ENCODE results near the gene SLC2A10.

The SLC2A10 gene

DNA sequence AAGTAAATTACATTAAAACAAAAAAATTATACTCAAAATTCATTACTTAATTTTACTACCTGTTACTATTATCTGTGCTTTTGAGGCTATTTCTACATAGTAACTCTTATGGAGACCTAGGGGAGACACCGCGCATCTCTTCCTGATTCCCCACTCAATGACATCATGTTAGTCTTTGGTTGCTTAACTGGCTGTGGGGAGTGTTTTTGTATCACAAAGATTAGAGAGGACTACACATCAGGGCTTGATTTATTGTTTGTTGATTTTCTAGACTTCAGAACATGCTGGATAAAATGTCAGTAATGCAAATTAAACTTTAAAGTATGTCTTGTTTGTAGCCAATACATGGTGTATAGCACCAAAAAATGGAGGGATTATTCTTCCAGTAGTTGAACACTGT lies 26.0 kb downstream of the SLC2A10 start:
- DNase-seq (ENCODE audit: low spot score), result no peak

DNA sequence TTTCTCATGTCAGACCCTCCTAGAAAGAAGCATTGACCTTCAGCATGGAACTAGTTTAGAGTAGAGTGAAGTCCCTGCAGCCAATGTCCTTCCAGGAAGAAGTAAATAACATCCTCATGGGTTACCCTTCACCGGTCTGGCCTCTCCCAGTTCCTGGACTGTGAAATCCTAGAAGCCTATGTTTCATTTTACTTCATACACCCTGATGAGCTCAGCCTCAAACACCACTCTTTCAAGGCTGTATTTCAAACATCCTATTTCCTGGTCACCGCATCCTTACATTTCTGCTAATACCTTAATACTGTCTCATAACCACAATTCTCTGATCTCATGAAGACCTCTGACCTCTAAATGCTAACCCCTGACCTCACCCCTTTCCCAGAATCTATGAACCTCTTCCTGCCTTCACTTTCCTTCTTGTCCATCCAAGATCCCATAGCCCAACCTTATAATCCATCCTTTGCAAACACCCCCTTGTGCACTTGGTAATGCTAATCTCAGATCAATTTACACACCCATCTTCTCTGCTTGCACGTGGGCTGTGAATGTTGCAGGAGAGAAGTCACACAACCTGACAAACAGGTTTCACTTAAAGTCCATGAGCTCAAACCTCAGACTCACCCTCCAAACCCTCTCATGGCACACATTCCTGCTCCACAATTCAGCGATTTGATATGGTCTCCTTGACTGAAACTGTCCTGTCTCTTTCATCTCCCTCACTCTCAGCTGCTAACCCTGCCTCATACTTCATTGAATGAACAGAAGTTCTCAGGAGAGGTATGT lies 30.2 kb downstream of the SLC2A10 start:
- DNase-seq (ENCODE audit: low spot score), result no peak

DNA sequence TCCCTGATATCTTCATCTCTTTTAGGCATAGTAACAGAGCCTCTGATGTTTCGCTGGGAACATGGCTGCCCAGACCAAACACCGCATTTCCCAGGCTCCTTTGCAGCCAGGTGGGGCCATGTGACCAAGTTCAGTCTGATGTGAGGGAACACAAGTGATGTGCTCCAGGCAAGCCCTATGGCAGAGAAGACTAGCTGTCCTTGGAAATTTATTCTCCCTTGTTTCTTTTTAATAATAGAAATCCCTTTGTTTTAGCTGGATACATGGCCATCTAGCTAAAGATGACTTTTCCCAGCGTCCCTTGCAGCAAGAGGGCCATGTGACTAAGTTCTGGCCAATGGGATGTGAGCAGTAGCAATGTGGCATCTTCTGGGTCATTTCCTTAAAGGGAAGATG lies 30.8 kb downstream of the SLC2A10 start:
- DNase-seq (ENCODE audit: low spot score), result no peak

DNA sequence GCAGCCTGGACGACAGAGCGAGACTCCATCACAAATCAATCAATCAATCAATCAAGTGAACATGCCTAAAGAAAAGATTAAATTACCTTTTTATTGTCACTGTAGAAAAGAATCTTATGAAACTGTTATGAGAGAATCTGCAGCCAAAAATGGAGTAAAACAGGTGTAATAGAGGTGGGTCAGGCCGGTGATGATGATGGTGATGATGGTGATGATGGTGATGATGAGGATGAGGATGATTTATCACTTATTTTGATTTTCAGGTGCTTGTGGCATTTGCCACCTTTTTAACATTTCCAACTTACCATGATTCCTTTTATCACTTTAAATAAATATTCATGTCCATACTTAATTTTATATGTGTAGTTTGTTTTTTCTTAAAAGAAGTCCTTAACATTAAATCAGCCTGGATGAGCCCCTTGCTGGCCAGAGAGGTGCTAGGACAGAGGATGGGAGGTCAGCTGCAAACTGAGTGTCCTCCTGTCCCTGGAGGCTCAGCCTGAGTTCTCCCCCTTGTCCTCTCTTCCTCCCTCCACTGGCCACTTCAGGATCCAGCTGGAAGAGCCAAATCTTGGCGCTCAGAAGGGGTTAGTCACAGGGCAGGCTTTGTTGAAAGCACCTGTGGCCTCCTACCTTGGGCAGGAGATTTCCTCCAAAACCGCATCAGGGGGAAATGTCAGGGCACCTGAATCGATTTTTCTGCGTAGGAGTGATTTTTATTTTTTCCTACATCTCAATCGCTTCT lies 32.6 kb downstream of the SLC2A10 start:
- DNase-seq (ENCODE audit: low spot score), result no peak

DNA sequence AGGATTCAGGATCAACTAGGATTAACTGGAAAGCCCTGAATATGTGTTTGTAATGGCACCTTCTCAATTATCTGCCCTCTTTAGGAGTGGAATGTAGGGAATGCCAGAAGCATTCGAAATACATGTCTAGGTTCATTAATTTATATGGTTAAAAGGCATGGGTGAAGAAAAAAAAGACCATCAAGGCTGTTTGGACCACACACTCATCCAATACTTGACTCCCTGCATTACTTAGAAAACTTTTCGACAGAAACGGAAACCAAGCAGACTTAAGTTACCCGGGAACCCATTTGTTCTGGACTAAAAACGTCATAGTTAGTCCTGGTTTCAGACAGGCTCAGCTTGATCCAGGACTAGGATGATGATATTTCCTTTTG lies 33.2 kb downstream of the SLC2A10 start:
- DNase-seq (ENCODE audit: low spot score), result no peak

DNA sequence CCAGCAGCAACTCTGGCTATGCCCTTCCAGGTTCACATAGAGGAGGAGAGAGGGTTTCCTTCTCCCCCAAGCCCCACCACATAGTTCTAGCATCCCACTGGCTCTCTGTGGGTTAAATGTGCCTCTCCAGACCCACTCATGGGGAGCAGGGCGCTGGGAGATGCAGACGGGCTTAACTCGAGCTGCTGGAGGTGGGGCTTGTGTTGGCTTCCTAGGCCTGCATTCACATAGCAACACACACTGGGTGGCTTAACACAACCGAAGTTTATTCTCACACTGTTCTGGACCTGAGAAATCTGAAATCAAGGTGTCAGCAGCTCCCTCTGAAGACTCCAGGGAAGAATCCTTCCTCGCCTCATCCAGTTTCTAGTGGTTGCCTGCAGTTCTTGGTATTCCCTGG lies 33.6 kb downstream of the SLC2A10 start:
- DNase-seq (ENCODE audit: low spot score), result no peak

DNA sequence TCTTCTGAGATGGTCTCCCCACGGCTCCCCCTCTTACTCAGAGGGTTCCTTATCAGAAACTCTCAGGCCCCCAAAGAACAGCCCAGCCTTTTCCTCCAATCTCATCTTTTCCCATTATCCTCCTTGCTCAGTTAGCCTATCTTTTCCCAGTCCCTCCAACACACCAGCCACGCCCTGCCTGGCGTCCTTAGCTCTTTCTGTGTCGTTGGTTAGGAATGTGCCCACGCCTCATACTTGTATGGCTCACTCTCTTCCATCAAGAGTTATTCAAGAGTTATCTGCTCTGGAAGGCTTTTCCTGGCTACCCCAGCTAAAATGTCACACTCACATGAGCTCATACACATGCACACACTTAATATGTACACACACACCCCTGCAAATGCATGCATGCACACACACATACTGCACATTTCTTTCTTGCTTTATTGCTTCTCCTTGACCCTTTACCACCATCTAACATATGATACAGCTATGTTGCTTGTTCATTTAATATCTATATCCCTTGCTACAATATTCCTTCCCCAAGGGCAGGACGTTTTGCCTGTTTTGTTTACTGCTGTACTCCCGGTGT lies 37.6 kb downstream of the SLC2A10 start:
- peak; percentile 25 for DNase-seq (ENCODE audit: low spot score)

DNA sequence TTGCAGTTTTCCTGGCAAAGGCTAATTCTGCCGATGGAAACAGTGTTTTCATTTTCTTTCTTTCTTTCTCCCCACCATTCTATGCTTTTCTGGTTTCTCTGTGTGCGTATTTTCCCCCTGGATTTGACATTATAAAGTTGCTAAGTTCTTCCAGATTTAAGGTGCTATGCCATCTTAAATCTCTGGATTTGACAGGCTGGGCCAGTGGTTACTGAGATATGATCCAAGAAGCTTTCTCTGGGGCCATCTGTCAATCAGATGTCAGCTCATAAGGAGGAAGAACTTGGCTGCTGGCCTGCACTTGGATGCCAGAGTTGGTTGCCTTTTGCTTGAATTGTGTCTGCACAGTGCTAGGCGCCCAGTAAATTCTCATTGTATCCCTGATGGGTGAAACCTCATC lies 39.7 kb downstream of the SLC2A10 start:
- DNase-seq (ENCODE audit: low spot score), result no peak

DNA sequence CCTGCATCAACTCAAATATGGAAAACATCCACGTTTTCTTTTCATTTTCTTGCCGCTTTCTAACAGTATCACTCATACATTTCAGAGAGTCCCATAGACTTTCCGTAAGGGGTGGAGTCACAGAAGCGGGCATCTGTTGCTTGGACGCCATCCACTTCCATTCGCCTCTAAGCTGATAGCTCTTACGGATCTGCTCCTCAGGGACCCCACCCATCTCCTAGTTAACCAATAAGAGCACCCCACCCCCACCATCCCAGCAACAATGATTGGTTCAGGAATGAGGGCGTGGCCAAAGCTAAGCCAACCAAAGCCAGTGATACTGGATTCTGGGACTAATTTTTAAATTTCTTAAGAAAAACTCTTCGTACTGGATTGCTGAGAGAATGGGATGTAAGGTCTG lies 42.4 kb downstream of the SLC2A10 start:
- DNase-seq (ENCODE audit: low spot score), result peak; percentile 95

DNA sequence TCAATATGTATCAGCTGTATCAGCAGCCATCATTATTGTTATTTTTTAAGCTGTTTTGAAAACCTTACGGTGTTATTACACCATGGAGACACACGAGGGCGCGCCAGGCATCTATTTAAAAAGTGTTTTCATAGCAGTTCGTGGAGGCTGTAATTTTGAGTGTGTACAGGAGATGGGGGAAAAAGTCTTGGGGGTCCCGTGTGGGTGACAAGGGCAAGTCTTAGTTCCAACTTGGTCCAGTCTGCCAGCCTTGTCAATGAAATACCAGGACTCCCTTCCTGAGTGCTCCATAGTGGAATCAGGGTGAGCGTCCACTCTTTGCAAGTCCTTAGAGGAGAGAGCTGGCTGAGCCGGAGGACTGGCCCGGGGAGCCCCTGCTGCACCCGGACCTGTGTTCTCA lies 43.3 kb downstream of the SLC2A10 start:
- DNase-seq (ENCODE audit: low spot score), result peak; percentile 66

DNA sequence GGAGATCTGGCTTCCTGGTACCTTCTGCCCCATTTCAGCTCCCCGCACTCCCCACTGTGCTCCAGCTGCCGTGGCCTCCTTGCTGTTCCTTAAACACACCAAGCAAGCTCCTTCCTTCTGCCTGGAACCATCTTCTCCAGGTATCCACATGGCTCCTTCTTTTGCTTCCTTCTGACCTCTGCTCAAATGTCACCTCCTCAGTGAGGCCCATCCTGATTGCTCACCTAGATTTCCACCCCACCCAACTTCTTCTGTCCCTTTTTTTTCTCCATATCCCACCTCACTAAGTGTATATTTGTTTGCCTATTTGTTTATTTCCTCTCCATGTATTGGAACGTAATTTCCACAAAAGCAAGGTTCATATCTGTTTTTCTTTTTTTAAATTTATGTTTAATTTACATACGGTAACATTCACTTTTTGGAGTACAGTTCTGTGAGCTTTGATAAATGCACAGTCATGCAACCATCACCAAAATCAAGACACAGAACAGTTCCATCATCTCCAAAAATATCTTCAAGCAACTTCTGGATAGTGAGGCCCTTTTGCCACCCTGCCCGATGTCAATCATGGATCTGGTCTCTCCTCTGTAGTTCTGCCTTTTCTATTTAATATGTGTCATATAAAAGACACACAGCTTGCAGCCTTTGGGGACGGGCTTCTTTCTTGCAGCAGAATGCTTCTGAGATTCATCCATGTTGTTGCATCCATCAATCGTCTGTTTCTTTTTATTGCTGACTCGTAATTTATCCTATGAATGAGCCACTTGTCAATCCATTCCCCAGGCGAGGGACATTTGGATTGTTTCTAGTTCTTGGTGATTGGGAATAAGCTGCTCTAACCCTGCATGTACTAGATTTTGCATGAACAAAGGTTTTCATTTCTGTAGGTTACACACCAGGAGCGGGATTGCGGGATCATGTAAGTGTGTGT lies 46.3 kb downstream of the SLC2A10 start:
- DNase-seq (ENCODE audit: low spot score), result no peak

DNA sequence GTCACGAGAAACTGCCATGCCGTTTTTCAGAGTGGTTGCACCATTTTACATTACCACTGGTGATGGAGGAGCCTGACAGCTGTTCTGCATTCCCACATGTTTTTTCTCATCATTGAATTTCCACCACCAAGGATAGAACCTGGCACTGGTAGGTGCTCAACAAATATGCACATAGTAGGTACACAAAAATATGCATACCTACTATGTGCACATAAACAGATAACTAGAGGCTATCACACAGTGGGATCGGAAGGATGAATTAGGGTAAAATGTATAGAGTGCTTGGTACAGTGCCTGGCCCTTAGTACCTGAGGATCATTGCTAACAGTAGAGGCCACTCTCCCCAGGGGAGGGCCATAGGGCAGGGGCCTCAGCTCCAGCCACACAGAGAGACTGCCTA lies 47.0 kb downstream of the SLC2A10 start:
- DNase-seq (ENCODE audit: low spot score), result no peak

DNA sequence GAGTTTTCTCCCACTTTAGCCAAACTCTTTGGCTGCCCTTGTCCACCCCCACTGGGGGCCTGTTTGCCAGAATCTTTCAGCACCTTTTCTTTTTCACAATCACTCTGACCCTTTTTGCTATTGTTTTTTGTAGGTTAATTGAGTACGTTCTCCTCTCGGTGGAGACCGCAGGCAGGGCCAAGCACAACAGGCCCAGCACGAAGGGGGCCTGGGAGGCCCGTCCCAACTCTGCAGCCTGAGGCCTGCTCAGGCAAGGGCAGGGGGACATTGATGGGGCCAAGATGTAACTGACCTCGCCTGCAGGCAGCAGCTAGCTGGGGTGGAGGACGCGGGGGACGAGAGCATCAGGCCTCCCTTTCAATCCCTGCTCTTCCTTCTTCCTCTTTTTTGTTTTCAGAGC lies 47.7 kb downstream of the SLC2A10 start:
- no peak for DNase-seq (ENCODE audit: low spot score)

DNA sequence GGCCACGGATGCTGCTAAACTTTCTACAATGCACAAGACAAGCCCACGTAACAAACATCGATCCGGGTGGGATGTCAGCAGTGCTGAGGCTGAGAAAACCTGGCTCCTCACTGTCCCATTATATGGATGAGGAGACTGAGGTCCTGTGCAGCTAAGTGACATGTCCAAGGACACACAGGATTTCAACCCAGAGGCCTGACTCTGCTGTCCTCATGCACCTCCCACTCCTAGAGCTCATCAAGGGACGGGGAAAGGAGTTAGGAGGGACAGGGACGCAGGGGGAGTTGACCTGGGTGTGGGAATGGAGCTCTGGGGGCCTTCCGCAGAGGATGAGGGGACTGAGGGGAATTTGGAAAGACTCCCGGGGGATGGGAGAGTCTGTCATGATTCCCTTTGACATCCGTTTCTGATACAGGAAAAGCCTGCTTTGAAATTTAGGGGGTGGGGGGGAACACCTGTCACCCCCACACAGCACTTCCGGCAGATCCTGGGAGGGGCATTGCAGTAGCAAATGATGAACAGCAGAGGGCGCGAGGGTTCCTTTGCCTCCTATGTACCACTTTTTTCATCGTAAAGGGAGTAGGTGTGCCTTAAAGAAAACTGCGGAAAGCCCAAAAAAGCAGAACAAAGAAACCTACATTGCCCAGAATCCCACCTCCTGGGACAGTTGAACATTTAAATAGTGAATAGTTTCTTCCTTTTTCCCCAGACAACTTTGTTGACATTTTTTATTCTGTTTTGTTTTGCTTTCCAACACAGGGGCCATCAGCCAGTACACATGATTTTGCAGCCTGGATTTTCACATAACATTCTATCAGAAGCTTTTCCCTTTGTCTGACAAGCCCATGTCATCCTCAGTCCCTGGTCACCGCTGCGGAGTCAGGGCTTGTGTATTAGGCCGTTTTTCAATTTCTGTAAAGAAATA lies 48.6 kb downstream of the SLC2A10 start:
- peak; percentile 79 for DNase-seq (ENCODE audit: low spot score)

DNA sequence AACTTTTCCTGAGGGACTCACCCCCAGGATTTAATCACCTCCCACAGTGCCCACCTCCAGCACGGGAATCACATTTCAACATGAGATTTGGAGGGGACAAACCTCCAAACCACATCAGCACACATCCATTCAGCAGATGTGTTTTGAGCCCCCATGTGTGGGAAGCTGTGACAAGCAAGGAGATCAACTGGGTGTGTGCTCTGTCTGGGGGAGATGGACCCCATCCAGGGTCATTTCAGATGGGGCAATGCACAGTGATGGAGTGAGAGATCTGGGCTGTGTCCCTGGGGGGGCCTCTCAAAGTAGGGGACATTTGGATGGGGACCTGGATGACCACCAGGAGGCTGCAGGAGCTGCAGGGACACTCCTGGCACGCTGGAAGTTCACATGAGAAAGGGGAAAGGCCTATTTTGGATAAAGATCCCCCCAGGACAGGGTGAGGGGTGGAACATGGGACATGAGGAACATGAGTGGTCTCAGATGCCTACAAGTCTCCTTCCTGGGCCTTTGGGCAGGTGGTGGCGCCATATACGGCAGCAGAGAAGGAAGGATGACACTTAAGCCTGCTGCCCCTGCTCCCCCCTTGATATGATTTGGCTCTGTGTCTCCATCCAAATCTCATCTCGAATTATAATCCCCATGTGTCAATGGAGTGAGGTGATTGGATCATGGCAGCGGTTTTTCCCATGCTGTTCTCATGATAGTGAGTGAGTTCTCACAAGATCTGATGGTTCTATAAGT lies 49.6 kb downstream of the SLC2A10 start:
- no peak for DNase-seq (ENCODE audit: low spot score)

DNA sequence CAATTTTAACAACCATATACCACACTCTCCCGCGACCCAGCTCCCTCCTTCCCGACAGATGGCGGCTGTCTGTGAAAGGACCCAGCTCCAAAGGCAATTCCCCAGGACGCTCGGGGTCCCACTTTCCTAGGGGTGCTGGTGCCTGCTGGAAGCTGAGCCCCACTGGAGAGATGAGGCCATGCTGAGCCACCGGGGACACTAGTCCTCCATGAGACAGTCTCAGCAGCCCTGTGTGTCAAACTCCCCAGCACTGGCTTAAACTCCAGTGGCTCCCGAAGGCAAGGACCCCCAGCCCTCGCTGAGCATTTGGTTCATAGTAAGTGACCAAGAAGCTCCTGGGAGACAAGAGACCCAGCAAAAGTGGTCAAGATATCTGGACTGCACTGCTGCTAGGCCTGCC lies 52.1 kb downstream of the SLC2A10 start:
- no peak for DNase-seq (ENCODE audit: low spot score)

DNA sequence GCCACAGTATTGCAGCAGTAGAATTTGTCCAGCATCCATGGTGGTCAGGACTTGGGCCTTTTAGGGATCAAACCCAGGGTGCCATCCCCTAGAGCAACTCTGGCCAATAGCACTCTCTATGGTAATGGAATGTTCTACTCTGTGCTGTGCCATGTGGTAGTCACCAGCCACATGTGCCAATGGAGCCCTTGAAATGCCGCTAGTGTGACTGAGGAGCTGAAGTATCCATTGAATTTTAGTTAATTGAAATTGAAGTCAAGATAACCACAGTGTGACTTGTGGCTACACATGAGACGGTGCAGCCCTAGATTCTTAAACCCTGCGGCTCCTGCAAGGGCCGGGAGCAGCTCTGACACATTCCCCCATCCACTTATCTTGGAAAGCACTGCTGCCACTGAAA lies 54.6 kb downstream of the SLC2A10 start:
- no peak for DNase-seq (ENCODE audit: low spot score)

DNA sequence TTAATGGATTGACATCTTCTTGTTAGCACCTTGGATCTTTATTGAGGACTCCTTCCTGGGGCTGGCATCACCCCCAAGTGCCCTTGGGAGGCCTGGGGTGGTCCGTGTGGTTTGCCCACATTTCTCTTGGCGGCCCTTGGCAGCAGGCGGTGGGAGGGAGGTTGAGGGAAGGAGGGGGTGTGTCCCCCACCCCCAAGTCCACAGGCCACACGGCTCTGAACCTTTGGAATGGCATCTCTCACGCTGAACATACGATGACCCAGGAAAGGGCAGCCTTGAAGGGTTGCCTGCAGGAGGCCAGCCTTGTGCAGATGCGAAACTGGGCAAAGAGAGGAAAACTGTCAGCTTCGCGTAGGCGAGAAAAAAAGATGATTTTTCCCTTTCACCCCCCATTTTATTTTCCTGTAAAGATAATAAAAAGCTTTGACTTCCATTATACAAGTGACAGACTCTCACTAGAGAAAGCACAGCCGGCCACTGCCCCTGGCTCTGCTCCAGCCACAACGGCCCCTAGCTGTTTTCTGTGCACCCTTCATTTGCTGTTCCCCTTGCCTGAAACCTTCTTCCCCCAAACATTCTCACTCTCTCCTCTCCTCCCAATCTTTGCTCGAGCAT lies 56.2 kb downstream of the SLC2A10 start:
- DNase-seq (ENCODE audit: low spot score), result no peak

DNA sequence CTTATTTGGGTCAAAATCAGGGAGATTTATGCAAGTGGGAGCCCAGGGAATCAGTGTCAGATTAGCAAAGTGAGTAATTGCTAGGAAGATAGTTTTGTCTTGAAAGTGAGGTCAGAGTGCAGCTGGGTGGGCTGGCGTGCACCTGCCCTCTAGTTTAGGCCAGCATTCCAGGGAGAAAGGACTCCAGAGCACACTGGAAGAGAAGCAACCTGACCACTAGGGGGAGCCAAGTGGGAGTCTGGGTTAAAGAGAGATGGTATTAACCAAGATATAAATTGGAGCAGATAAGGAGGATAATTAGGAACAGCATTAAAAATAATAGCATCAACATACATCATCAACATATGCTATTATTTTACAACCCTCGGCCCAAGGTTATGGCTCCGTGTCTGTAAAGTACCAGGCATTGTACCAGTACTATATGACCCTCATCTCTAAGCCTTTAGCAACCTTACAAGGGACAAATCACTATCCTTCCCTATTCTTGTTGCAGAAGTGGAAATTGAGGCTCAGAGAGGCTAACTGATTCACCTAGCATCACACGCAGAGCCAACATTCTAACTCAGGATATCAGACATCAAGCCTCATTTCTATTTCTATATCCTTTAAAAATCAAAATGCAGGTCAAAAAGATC lies 57.8 kb downstream of the SLC2A10 start:
- DNase-seq (ENCODE audit: low spot score), result peak; percentile 57
